Measurements from ENCODE around the gene IL22RA1.

- TF ChIP-seq CTCF (conservative IDR thresholded peaks at IDR 0.05): no peak
- TF ChIP-seq ZFX (IDR thresholded peaks at IDR 0.05): no peak
Observed at GRCh38 chr1:24077278-24077978, 65.5 kb downstream of the IL22RA1 start.

Data from C4-2B (cell line).